Activated naive CD4-positive, alpha-beta T cell treated with anti-CD3 and anti-CD28 coated beads, Interleukin-2, amount 50 U/mL, for 72 hours (primary cell): ENCODE data around the gene DRC7. TPM values are rescaled to one million over a fixed set of nuclear protein-coding genes. Genes with fewer than 3 reads are reported as not detected.

ENCODE experiments used
- ATAC-seq, 2 donors: fragments of 150-1000 bp; cut with Tn5 transposase; 2 replicates each; pipeline ENCODE4 v1.10.0; 2021; ENCODE audit warnings: mild to moderate bottlenecking in 2 of 2, moderate library complexity in 2 of 2
- DNase-seq, 2 donors: peaks; one replicate each; pipeline ENCODE4 v3.0.0; 2021 to 2022; ENCODE audit warnings: low spot score in 2 of 2
- H3K27ac Mint-ChIP-seq, 2 donors: one replicate each; pipeline ENCODE4 v1.8.0; 2022; ENCODE audit warnings: mild to moderate bottlenecking in 2 of 2, mixed read lengths in 2 of 2
- H3K36me3 Mint-ChIP-seq, 2 donors: one replicate each; pipeline ENCODE4 v1.8.0; 2022; ENCODE audit warnings: mixed read lengths in 2 of 2
- H3K9me3 Mint-ChIP-seq, 2 donors: one replicate each; pipeline ENCODE4 v1.8.0; 2022; ENCODE audit warnings: mixed read lengths in 2 of 2
- total RNA-seq, 2 donors: library from RNA; stranded (reverse); gene quantifications; one replicate each; pipeline ENCODE4 v1.2.3, GENCODE V29; 2022

DRC7 gene
- total RNA-seq, 2 donors from 2014 or later = not detected

- Mint-ChIP-seq H3K36me3 (no peaks in the 10 kb centered on the region), H3K9me3 (no peaks in the 10 kb centered on the region), H3K27ac (no peak overlapping the region)
- DNase-seq (no peak), ATAC-seq (no peak)
Measured at GRCh38 chr16:57656342-57656955, 38.2 kb upstream of the DRC7 start.

- no peaks in the 10 kb centered on the region for H3K9me3 Mint-ChIP-seq
- ATAC-seq = no peak
- H3K36me3 Mint-ChIP-seq = no peaks in the 10 kb centered on the region
- H3K27ac Mint-ChIP-seq = no peak overlapping the region
- DNase-seq = no peak
Measured at GRCh38 chr16:57657228-57657627, 37.4 kb upstream of the DRC7 start.

GRCh38 chr16:57658130-57658877, 36.3 kb upstream of the DRC7 start:
- ATAC-seq (no peak), DNase-seq (no peak)
- H3K9me3 Mint-ChIP-seq = no peaks in the 10 kb centered on the region
- H3K27ac Mint-ChIP-seq = peak overlapping the region in 1 of 2 donors; percentile 67
- H3K36me3 Mint-ChIP-seq = no peaks in the 10 kb centered on the region

GRCh38 chr16:57658878-57659674, 35.5 kb upstream of the DRC7 start:
- Mint-ChIP-seq H3K9me3 (no peaks in the 10 kb centered on the region), H3K36me3 (no peaks in the 10 kb centered on the region), H3K27ac (peak overlapping the region in 1 of 2 donors; percentile 11)
- ATAC-seq (no peak), DNase-seq (no peak)

GRCh38 chr16:57660715-57661463, 33.7 kb upstream of the DRC7 start:
- no peak for DNase-seq
- no peak for ATAC-seq
- H3K9me3 Mint-ChIP-seq = no peaks in the 10 kb centered on the region
- H3K27ac Mint-ChIP-seq = no peak overlapping the region
- no peaks in the 10 kb centered on the region for H3K36me3 Mint-ChIP-seq

GRCh38 chr16:57661510-57661909, 33.1 kb upstream of the DRC7 start:
- H3K9me3 Mint-ChIP-seq = no peaks in the 10 kb centered on the region
- ATAC-seq = no peak
- no peaks in the 10 kb centered on the region for H3K36me3 Mint-ChIP-seq
- DNase-seq = no peak
- no peak overlapping the region for H3K27ac Mint-ChIP-seq

GRCh38 chr16:57661936-57662906, 32.4 kb upstream of the DRC7 start:
- DNase-seq (no peak), ATAC-seq (no peak)
- Mint-ChIP-seq H3K27ac (peak overlapping the region in 1 of 2 donors; percentile 3), H3K9me3 (no peaks in the 10 kb centered on the region), H3K36me3 (no peaks in the 10 kb centered on the region)

- no peaks in the 10 kb centered on the region for H3K36me3 Mint-ChIP-seq
- no peak for ATAC-seq
- no peak for DNase-seq
- H3K27ac Mint-ChIP-seq = no peak overlapping the region
- no peaks in the 10 kb centered on the region for H3K9me3 Mint-ChIP-seq
Measured at GRCh38 chr16:57663436-57663835, 31.2 kb upstream of the DRC7 start.

- ATAC-seq (no peak), DNase-seq (no peak)
- H3K27ac Mint-ChIP-seq = no peak overlapping the region
- no peaks in the 10 kb centered on the region for H3K36me3 Mint-ChIP-seq
- H3K9me3 Mint-ChIP-seq = no peaks in the 10 kb centered on the region
Measured at GRCh38 chr16:57663917-57664661, 30.5 kb upstream of the DRC7 start.

- DNase-seq (no peak), ATAC-seq (no peak)
- no peaks in the 10 kb centered on the region for H3K9me3 Mint-ChIP-seq
- no peaks in the 10 kb centered on the region for H3K36me3 Mint-ChIP-seq
- H3K27ac Mint-ChIP-seq = peak overlapping the region in 1 of 2 donors; percentile 59
Measured at GRCh38 chr16:57664662-57665025, 30.0 kb upstream of the DRC7 start.

- H3K36me3 Mint-ChIP-seq = no peaks in the 10 kb centered on the region
- ATAC-seq = no peak
- no peak for DNase-seq
- H3K27ac Mint-ChIP-seq = peak overlapping the region; percentile 53 to 59
- no peaks in the 10 kb centered on the region for H3K9me3 Mint-ChIP-seq
Measured at GRCh38 chr16:57665541-57665940, 29.1 kb upstream of the DRC7 start.

GRCh38 chr16:57666353-57667047, 28.1 kb upstream of the DRC7 start:
- H3K9me3 Mint-ChIP-seq = no peaks in the 10 kb centered on the region
- H3K27ac Mint-ChIP-seq = no peak overlapping the region
- no peak for ATAC-seq
- no peaks in the 10 kb centered on the region for H3K36me3 Mint-ChIP-seq
- no peak for DNase-seq

- DNase-seq (no peak), ATAC-seq (no peak)
- H3K9me3 Mint-ChIP-seq = no peaks in the 10 kb centered on the region
- H3K27ac Mint-ChIP-seq = no peak overlapping the region
- no peaks in the 10 kb centered on the region for H3K36me3 Mint-ChIP-seq
Measured at GRCh38 chr16:57667048-57667525, 27.5 kb upstream of the DRC7 start.

- ATAC-seq (no peak), DNase-seq (no peak)
- no peaks in the 10 kb centered on the region for H3K36me3 Mint-ChIP-seq
Measured at GRCh38 chr16:57667526-57668262, 26.9 kb upstream of the DRC7 start.

More at GRCh38 chr16:57667526-57668262, 26.9 kb upstream of the DRC7 start:
- Mint-ChIP-seq H3K27ac (no peak overlapping the region), H3K9me3 (no peaks in the 10 kb centered on the region)
